ENCODE results near the gene HBS1L. TPM values are rescaled to one million over a fixed set of nuclear protein-coding genes. Genes with fewer than 3 reads are reported as not detected.

HBS1L gene
- total RNA-seq, 1 donor from 2014 or later = 87.1 TPM

DNA sequence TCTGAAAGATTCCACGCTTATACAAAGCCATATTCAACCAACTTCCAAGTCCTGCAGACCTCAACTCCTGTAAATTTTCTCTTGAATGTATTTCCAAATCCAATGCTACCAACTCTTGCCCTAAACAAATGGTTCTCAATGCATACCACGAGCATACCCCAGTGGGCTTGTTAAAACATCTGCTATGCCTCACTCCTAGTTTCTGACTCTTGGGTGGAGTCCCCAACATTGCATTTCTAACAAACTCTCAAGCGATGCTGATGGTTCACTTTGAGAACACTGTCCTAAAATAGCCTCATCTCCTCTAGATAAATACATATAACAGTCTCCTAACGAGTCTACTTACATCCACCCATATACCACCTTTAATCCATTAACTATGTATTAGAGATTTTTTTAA lies 7.3 kb downstream of the HBS1L start:
- Histone ChIP-seq H3K4me3 (no peak overlapping the region), H3K36me3 (peaks cover 14% of the 10 kb centered on the region), H3K4me1 (peaks cover 31% of the 10 kb centered on the region), H3K27me3 (ENCODE audit: low read depth) (no peaks in the 10 kb centered on the region), H3K9me3 (replicated peaks) (no peaks in the 10 kb centered on the region), H3K27ac (replicated peaks) (no peak overlapping the region)
- no peak for DNase-seq
- no peak for TF ChIP-seq CTCF (IDR thresholded peaks at IDR 0.05; ENCODE audit: borderline replicate concordance)
- intact Hi-C loops (cut with micrococcal nuclease) = no loop called here

DNA sequence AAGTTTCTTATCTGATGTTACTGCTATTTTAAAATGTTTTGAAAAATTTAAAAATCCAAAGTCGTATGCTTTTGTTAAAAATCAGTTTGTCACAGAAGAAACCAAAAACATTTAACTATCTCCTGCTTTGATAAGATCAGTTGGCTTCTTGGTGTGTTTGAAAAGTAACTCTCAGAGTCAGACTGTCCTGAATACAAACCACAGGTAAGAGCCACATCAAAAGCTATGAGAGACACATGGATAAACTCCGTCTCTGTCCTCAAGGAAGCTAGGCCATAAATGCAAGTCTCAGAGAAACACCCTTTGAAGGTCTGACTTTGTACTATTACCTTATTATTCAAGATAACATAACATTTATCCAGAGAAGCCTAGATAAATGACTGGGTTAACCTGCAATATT lies 7.7 kb downstream of the HBS1L start:
- Histone ChIP-seq H3K27ac (replicated peaks) (no peak overlapping the region), H3K4me1 (peaks cover 30% of the 10 kb centered on the region), H3K9me3 (replicated peaks) (no peaks in the 10 kb centered on the region), H3K27me3 (ENCODE audit: low read depth) (no peaks in the 10 kb centered on the region), H3K36me3 (peaks cover 16% of the 10 kb centered on the region), H3K4me3 (no peak overlapping the region)
- no peak for TF ChIP-seq CTCF (IDR thresholded peaks at IDR 0.05; ENCODE audit: borderline replicate concordance)
- DNase-seq = no peak
- intact Hi-C loops (cut with micrococcal nuclease) = no loop called here

DNA sequence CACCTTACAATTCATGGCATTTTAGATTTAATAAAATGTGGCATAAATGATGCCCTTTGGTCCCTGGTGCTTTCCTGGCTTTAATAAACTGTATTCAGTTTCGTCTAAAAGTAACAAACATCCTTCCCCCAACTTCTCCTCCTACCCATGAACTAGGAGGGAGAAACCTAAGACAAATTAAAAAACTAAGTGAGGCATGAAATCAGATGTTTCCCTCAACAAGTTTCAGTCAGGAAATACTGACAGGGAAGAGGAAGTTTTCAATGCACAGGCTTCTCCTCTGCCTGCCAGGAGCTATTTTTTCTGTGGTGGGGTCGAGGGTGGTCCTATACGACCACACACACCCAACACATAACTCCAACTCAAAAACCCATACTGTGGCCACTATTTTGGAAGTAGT lies 10.0 kb downstream of the HBS1L start:
- peaks cover 28% of the 10 kb centered on the region for H3K4me1 ChIP-seq
- no peak for DNase-seq
- TF ChIP-seq CTCF (IDR thresholded peaks at IDR 0.05; ENCODE audit: borderline replicate concordance) = no peak
- H3K27me3 ChIP-seq (ENCODE audit: low read depth) = no peaks in the 10 kb centered on the region
- intact Hi-C loops (cut with micrococcal nuclease) = no loop called here
- H3K9me3 ChIP-seq (replicated peaks) = no peaks in the 10 kb centered on the region
- H3K27ac ChIP-seq (replicated peaks) = no peak overlapping the region
- H3K36me3 ChIP-seq = peaks cover 15% of the 10 kb centered on the region
- no peak overlapping the region for H3K4me3 ChIP-seq

- Histone ChIP-seq H3K27ac (replicated peaks) (no peak overlapping the region), H3K9me3 (replicated peaks) (no peaks in the 10 kb centered on the region), H3K27me3 (ENCODE audit: low read depth) (no peaks in the 10 kb centered on the region), H3K36me3 (peaks cover 15% of the 10 kb centered on the region), H3K4me1 (peaks cover 28% of the 10 kb centered on the region), H3K4me3 (no peak overlapping the region)
- intact Hi-C loops (cut with micrococcal nuclease) = no loop called here
- DNase-seq = no peak
- no peak for TF ChIP-seq CTCF (IDR thresholded peaks at IDR 0.05; ENCODE audit: borderline replicate concordance)
Observed at GRCh38 chr6:135043846-135044245, 10.8 kb downstream of the HBS1L start.

GRCh38 chr6:135043364-135043763 lies 11.3 kb downstream of the HBS1L start:
- Histone ChIP-seq H3K27me3 (ENCODE audit: low read depth) (no peaks in the 10 kb centered on the region), H3K36me3 (peaks cover 18% of the 10 kb centered on the region), H3K9me3 (replicated peaks) (no peaks in the 10 kb centered on the region), H3K4me3 (no peak overlapping the region), H3K27ac (replicated peaks) (no peak overlapping the region), H3K4me1 (peaks cover 28% of the 10 kb centered on the region)
- no peak for DNase-seq
- intact Hi-C loops (cut with micrococcal nuclease) = no loop called here
- TF ChIP-seq CTCF (IDR thresholded peaks at IDR 0.05; ENCODE audit: borderline replicate concordance) = no peak

DNA sequence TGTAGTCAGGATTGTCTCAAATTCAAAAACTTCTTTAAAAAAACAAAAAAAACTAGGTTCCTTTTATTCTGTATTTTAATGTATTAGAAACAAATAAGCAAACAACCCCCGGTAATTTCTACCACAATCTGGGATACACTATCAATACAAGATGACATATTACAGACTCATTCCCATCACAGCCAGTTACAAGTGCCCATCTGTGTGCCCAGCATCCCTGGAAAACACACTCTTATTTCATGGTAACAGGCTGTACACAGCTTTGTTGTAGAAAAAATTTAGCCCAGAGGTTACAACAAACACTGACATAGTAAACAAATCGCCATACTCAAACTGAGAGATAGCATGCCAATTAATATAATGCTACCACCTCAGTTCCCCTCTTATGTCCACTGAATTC lies 16.3 kb downstream of the HBS1L start:
- Histone ChIP-seq H3K27ac (replicated peaks) (no peak overlapping the region), H3K9me3 (replicated peaks) (no peaks in the 10 kb centered on the region), H3K4me1 (peaks cover 12% of the 10 kb centered on the region), H3K27me3 (ENCODE audit: low read depth) (no peaks in the 10 kb centered on the region), H3K36me3 (peaks cover 53% of the 10 kb centered on the region), H3K4me3 (no peak overlapping the region)
- DNase-seq = no peak
- intact Hi-C loops (cut with micrococcal nuclease) = no loop called here
- TF ChIP-seq CTCF (IDR thresholded peaks at IDR 0.05; ENCODE audit: borderline replicate concordance) = no peak

Data from left ventricle myocardium inferior (tissue), 1 donor.